SK-N-SH treated with all-trans-retinoic acid at 6 μM for 48 hours (cell line): ENCODE data around the gene ADCY9.

Experiments used
- ATAC-seq: fragments of 200-7000 bp; cut with Tn5 transposase; 3 replicates; pipeline ENCODE4 v1.9.1; 2020; ENCODE audit warnings: mild to moderate bottlenecking, moderate library complexity
- ARNTL ChIP-seq: fragments of 450-650 bp; formaldehyde crosslinking; IDR thresholded peaks from 2 replicates; pipeline ENCODE4 v1.5.0; 2020; ENCODE audit warnings: low read depth, mild to moderate bottlenecking, moderate library complexity, borderline replicate concordance
- BACH2 ChIP-seq: fragments of 250-450 bp; sonication (Bioruptor Pico); IDR thresholded peaks from 2 replicates; pipeline ENCODE4 v1.9.0; 2021; ENCODE audit warnings: mild to moderate bottlenecking, borderline replicate concordance
- CSDC2 ChIP-seq: fragments of 250-450 bp; sonication (Bioruptor Pico); IDR thresholded peaks from 2 replicates; pipeline ENCODE4 v1.5.0; 2020; ENCODE audit warnings: mild to moderate bottlenecking, moderate library complexity
- CSRNP3 ChIP-seq: fragments of 250-450 bp; sonication (Bioruptor Pico); IDR thresholded peaks from 2 replicates; pipeline ENCODE4 v1.5.1; 2021; ENCODE audit warnings: mild to moderate bottlenecking, moderate library complexity
- ESRRG ChIP-seq: fragments of 250-450 bp; sonication (Bioruptor Pico); IDR thresholded peaks from 2 replicates; pipeline ENCODE4 v1.6.1; 2021; ENCODE audit warnings: mild to moderate bottlenecking
- GLIS3 ChIP-seq: fragments of 250-450 bp; sonication (Bioruptor Pico); IDR thresholded peaks from 2 replicates; pipeline ENCODE4 v1.5.0; 2020; ENCODE audit warnings: mild to moderate bottlenecking, moderate library complexity
- ISL1 ChIP-seq: fragments of 250-450 bp; sonication (Bioruptor Pico); IDR thresholded peaks from 2 replicates; pipeline ENCODE4 v2.1.2; 2022; ENCODE audit warnings: mild to moderate bottlenecking, moderate library complexity
- OSR1 ChIP-seq: fragments of 250-450 bp; sonication (Bioruptor Pico); IDR thresholded peaks from 2 replicates; pipeline ENCODE4 v1.8.0; 2022; ENCODE audit warnings: moderate library complexity, mild to moderate bottlenecking, inconsistent platforms
- PATZ1 ChIP-seq: fragments of 250-450 bp; sonication (Bioruptor Pico); IDR thresholded peaks from 2 replicates; pipeline ENCODE4 v1.8.0; 2020; ENCODE audit warnings: mild to moderate bottlenecking, moderate library complexity, borderline replicate concordance
- PPARA ChIP-seq: fragments of 250-450 bp; sonication (Bioruptor Pico); IDR thresholded peaks from 2 replicates; pipeline ENCODE4 v1.5.0; 2020; ENCODE audit warnings: mild to moderate bottlenecking, borderline replicate concordance
- RARB ChIP-seq: fragments of 250-450 bp; sonication (Bioruptor Pico); IDR thresholded peaks from 2 replicates; pipeline ENCODE4 v1.8.0; 2021; ENCODE audit warnings: mild to moderate bottlenecking, moderate library complexity
- SNAI2 ChIP-seq: fragments of 250-450 bp; sonication (Bioruptor Pico); IDR thresholded peaks from 2 replicates; pipeline ENCODE4 v1.5.0; 2020; ENCODE audit warnings: mild to moderate bottlenecking, moderate library complexity
- TCF4 ChIP-seq: fragments of 250-450 bp; sonication (Bioruptor Pico); IDR thresholded peaks from 2 replicates; pipeline ENCODE4 v1.8.0; 2021; ENCODE audit warnings: mild to moderate bottlenecking, moderate library complexity, borderline replicate concordance
- TOX ChIP-seq: fragments of 250-450 bp; sonication (Bioruptor Pico); IDR thresholded peaks from 2 replicates; pipeline ENCODE4 v1.8.0; 2021; ENCODE audit warnings: mild to moderate bottlenecking, moderate library complexity, borderline replicate concordance
- ZFP3 ChIP-seq: fragments of 250-450 bp; sonication (Bioruptor Pico); IDR thresholded peaks from 2 replicates; pipeline ENCODE4 v1.5.0; 2020; ENCODE audit warnings: mild to moderate bottlenecking, moderate library complexity
- ZFP30 ChIP-seq: fragments of 450-650 bp; formaldehyde crosslinking; IDR thresholded peaks from 2 replicates; pipeline ENCODE4 v1.5.0; 2022; ENCODE audit warnings: mild to moderate bottlenecking, moderate library complexity
- ZNF565 ChIP-seq: fragments of 450-650 bp; formaldehyde crosslinking; conservative IDR thresholded peaks from 2 replicates; pipeline ENCODE4 v1.5.0; 2020; ENCODE audit warnings: low read depth, mild to moderate bottlenecking, moderate library complexity
- ZNF70 ChIP-seq: fragments of 450-650 bp; formaldehyde crosslinking; IDR thresholded peaks from 2 replicates; pipeline ENCODE4 v1.5.0; 2020; ENCODE audit warnings: mild to moderate bottlenecking, moderate library complexity
- ZNF8 ChIP-seq: fragments of 450-650 bp; formaldehyde crosslinking; IDR thresholded peaks from 2 replicates; pipeline ENCODE4 v1.5.0; 2020; ENCODE audit warnings: mild to moderate bottlenecking, moderate library complexity
- TF ChIP-seq, protein P1 (sequence below): fragments of 250-450 bp; sonication (Bioruptor Pico); IDR thresholded peaks from 2 replicates; pipeline ENCODE4 v1.5.0; 2020; ENCODE audit warnings: mild to moderate bottlenecking, moderate library complexity
- TF ChIP-seq, protein P2 (sequence below): fragments of 250-450 bp; sonication (Bioruptor Pico); IDR thresholded peaks from 2 replicates; pipeline ENCODE4 v1.5.1; 2020; ENCODE audit warnings: low read depth, mild to moderate bottlenecking, moderate library complexity

Gene ADCY9

GRCh38 chr16:4006397-4006999 lies 109.7 kb downstream of the ADCY9 start:
- no peak for TF ChIP-seq ZNF70 (CRISPR knock-in tag)
- no peak for TF ChIP-seq CSDC2
- no peak for TF ChIP-seq ZNF565 (CRISPR knock-in tag)
- TF ChIP-seq BACH2 = no peak
- no peak for ATAC-seq

DNA sequence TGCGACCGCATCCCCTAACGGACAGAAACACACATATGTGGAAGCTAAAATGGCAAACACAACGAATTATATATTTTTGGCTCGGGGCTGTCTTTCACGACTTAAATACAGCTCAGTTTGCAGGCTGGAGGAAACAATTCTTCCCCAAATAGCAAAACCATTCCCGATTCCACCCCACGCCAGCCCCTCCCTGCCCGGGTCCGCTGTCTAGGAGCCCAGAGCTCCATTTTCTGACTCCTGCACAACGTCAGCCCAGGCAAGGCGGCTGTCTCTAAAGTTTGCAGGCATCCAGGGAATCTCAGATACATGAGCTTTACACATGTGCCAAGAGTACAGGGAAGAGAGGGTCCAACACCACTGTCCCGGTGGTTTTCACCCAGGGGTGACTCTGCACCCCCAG lies 110.5 kb downstream of the ADCY9 start:
- no peak for ATAC-seq
- TF ChIP-seq CSDC2 = no peak
- no peak for TF ChIP-seq PATZ1 (CRISPR knock-in tag)
- no peak for TF ChIP-seq GLIS3 (CRISPR knock-in tag)
- no peak for TF ChIP-seq PPARA (CRISPR knock-in tag)
- TF ChIP-seq ESRRG (CRISPR knock-in tag) = no peak
- no peak for TF ChIP-seq ISL1
- TF ChIP-seq ZNF70 (CRISPR knock-in tag) = no peak
- no peak for TF ChIP-seq ZFP30
- TF ChIP-seq ZFP3 (CRISPR knock-in tag) = no peak
- TF ChIP-seq, protein P1, sequence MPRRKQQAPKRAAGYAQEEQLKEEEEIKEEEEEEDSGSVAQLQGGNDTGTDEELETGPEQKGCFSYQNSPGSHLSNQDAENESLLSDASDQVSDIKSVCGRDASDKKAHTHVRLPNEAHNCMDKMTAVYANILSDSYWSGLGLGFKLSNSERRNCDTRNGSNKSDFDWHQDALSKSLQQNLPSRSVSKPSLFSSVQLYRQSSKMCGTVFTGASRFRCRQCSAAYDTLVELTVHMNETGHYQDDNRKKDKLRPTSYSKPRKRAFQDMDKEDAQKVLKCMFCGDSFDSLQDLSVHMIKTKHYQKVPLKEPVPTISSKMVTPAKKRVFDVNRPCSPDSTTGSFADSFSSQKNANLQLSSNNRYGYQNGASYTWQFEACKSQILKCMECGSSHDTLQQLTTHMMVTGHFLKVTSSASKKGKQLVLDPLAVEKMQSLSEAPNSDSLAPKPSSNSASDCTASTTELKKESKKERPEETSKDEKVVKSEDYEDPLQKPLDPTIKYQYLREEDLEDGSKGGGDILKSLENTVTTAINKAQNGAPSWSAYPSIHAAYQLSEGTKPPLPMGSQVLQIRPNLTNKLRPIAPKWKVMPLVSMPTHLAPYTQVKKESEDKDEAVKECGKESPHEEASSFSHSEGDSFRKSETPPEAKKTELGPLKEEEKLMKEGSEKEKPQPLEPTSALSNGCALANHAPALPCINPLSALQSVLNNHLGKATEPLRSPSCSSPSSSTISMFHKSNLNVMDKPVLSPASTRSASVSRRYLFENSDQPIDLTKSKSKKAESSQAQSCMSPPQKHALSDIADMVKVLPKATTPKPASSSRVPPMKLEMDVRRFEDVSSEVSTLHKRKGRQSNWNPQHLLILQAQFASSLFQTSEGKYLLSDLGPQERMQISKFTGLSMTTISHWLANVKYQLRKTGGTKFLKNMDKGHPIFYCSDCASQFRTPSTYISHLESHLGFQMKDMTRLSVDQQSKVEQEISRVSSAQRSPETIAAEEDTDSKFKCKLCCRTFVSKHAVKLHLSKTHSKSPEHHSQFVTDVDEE (CRISPR knock-in tag) = no peak
- TF ChIP-seq ZNF8 (CRISPR knock-in tag) = no peak
- no peak for TF ChIP-seq CSRNP3
- TF ChIP-seq RARB (CRISPR knock-in tag) = no peak
- TF ChIP-seq OSR1 = no peak
- TF ChIP-seq TCF4 (CRISPR knock-in tag) = no peak
- no peak for TF ChIP-seq SNAI2 (CRISPR knock-in tag)

DNA sequence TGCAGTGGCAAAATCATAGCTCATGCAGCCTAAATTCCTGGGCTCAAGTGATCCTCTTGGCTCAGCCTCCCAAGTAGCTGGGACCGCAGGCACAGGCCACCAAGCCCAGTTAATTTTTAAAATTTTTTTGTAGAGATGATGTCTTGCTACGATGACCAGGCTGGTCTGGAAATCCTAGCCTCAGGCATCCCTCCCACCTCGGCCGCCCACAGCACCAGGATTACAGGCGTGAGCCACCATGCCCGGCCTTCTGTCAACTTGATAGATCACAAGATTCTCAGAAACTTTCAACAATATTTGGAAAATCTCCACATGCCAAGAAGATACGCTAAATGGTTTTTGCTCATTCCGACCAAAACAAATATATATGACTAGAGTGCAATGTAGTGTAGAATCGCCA lies 111.0 kb downstream of the ADCY9 start:
- TF ChIP-seq ARNTL (CRISPR knock-in tag) (no peak), PATZ1 (CRISPR knock-in tag) (no peak), TCF4 (CRISPR knock-in tag) (no peak), RARB (CRISPR knock-in tag) (no peak), ISL1 (no peak)
- ATAC-seq = no peak

DNA sequence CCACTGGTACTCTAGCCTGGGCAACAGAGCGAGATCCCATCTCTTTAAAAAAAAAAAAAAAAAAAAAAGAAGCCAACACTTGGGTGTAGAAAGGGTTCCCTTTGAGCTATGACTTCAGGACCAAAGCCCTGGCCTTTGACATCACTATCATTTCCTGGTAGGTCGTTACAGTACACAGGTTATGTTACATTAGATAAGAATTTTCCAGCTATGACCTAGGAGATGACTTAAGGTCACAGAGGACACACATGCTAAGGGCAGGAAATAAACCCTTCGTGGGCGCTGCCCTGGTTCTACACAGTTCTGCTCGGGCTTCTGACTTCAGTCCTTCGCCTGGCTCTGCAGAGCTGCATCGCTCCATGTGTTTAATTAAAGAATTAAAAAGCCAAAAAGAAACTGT lies 112.0 kb downstream of the ADCY9 start:
- TF ChIP-seq OSR1 (no peak), TCF4 (CRISPR knock-in tag) (no peak), RARB (CRISPR knock-in tag) (no peak), PATZ1 (CRISPR knock-in tag) (no peak), CSRNP3 (no peak), TOX (CRISPR knock-in tag) (no peak), GLIS3 (CRISPR knock-in tag) (no peak), BACH2 (no peak)
- TF ChIP-seq, protein P2, sequence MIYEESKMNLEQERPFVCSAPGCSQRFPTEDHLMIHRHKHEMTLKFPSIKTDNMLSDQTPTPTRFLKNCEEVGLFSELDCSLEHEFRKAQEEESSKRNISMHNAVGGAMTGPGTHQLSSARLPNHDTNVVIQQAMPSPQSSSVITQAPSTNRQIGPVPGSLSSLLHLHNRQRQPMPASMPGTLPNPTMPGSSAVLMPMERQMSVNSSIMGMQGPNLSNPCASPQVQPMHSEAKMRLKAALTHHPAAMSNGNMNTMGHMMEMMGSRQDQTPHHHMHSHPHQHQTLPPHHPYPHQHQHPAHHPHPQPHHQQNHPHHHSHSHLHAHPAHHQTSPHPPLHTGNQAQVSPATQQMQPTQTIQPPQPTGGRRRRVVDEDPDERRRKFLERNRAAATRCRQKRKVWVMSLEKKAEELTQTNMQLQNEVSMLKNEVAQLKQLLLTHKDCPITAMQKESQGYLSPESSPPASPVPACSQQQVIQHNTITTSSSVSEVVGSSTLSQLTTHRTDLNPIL (CRISPR knock-in tag) = no peak
- ATAC-seq = no peak
